ENCODE data around the gene PAFAH2. TPM values are rescaled to one million over a fixed set of nuclear protein-coding genes. Genes with fewer than 3 reads are reported as not detected.

The PAFAH2 gene
- total and polyA plus RNA-seq, 2 of the 13 experiments (the other 11 are each of a cell fraction or from before 2014, with no cell fraction given): 6.9 to 9.4 TPM

DNA sequence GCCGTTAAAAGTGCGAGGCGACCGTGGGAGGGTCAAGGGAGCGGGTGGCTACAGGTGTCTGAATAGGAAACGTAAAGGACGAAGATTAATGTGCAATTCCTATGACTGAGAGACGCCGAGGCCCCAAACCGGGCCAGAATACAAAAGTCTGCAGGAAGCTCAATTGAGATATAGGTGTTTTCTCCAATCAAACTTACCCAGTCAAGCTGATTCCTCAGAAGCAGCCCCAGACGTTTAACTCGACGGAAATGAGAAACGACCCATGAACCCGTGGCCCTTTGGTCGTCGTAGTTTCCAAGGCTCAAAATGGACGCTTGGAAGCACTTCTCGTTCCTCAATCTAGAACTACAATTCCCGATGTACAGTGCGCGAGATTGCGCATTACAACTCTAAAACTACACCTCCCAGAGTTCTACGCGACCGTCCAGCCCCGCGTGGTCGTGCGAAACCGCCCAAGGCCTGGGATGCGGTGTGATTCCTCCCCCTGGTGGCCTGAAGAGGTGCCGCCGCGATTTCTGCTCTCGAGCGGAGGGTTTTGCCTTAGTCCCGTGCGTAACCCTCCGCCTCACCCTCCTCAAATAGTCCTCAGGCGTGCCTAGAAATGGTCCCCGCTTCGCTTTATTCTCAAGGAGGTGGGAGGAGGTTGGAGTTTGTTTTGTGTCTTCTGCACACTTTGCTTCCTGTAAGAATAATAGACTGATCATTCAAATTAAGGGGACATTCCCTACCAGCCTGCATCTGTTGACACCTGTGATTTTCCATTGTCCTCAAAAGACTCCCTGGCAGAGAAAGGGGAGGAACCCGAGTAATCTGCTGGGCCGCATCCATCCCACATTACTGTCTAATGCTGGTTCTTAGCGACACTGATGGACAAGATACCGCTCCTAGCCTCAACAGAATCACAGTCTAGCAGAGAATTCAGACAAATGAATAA is at the start of gene PAFAH2 (continued):
- no peak; the same call in 1 of the 2 replicates for TF ChIP-seq ZNF782 (CRISPR knock-in tag; IDR thresholded peaks at IDR 0.05; ENCODE audit: borderline replicate concordance)
- TF ChIP-seq, protein P1, sequence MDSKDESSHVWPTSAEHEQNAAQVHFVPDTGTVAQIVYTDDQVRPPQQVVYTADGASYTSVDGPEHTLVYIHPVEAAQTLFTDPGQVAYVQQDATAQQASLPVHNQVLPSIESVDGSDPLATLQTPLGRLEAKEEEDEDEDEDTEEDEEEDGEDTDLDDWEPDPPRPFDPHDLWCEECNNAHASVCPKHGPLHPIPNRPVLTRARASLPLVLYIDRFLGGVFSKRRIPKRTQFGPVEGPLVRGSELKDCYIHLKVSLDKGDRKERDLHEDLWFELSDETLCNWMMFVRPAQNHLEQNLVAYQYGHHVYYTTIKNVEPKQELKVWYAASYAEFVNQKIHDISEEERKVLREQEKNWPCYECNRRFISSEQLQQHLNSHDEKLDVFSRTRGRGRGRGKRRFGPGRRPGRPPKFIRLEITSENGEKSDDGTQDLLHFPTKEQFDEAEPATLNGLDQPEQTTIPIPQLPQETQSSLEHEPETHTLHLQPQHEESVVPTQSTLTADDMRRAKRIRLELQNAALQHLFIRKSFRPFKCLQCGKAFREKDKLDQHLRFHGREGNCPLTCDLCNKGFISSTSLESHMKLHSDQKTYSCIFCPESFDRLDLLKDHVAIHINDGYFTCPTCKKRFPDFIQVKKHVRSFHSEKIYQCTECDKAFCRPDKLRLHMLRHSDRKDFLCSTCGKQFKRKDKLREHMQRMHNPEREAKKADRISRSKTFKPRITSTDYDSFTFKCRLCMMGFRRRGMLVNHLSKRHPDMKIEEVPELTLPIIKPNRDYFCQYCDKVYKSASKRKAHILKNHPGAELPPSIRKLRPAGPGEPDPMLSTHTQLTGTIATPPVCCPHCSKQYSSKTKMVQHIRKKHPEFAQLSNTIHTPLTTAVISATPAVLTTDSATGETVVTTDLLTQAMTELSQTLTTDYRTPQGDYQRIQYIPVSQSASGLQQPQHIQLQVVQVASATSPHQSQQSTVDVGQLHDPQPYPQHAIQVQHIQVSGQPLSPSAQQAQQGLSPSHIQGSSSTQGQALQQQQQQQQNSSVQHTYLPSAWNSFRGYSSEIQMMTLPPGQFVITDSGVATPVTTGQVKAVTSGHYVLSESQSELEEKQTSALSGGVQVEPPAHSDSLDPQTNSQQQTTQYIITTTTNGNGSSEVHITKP (CRISPR knock-in tag; IDR thresholded peaks at IDR 0.05; ENCODE audit: low read depth): peak; percentile 69; the same call in 1 of the 2 replicates
- TF ChIP-seq HNRNPH1 (optimal IDR thresholded peaks at IDR 0.05; ENCODE audit: low read depth, low read length): no peak
- TF ChIP-seq ZNF780A (CRISPR knock-in tag; IDR thresholded peaks at IDR 0.05): no peak
- peak; percentile 86; the same call in 1 of the 2 replicates for TF ChIP-seq ZFP62 (CRISPR knock-in tag; IDR thresholded peaks at IDR 0.05)
- TF ChIP-seq PPARG (CRISPR knock-in tag; conservative IDR thresholded peaks at IDR 0.05): 0 out of 2 replicates have a peak, but pooled peaks have one; percentile 18
- TF ChIP-seq, protein P2, sequence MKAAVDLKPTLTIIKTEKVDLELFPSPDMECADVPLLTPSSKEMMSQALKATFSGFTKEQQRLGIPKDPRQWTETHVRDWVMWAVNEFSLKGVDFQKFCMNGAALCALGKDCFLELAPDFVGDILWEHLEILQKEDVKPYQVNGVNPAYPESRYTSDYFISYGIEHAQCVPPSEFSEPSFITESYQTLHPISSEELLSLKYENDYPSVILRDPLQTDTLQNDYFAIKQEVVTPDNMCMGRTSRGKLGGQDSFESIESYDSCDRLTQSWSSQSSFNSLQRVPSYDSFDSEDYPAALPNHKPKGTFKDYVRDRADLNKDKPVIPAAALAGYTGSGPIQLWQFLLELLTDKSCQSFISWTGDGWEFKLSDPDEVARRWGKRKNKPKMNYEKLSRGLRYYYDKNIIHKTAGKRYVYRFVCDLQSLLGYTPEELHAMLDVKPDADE (CRISPR knock-in tag; IDR thresholded peaks at IDR 0.05): no peak
- TF ChIP-seq ARNTL (CRISPR knock-in tag; IDR thresholded peaks at IDR 0.05): no peak
- TF ChIP-seq, protein P3, sequence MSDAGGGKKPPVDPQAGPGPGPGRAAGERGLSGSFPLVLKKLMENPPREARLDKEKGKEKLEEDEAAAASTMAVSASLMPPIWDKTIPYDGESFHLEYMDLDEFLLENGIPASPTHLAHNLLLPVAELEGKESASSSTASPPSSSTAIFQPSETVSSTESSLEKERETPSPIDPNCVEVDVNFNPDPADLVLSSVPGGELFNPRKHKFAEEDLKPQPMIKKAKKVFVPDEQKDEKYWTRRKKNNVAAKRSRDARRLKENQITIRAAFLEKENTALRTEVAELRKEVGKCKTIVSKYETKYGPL (CRISPR knock-in tag; IDR thresholded peaks at IDR 0.05): no peak
- peak; percentile 100 for TF ChIP-seq THAP11 (CRISPR knock-in tag; IDR thresholded peaks at IDR 0.05)
- TF ChIP-seq, protein P4, sequence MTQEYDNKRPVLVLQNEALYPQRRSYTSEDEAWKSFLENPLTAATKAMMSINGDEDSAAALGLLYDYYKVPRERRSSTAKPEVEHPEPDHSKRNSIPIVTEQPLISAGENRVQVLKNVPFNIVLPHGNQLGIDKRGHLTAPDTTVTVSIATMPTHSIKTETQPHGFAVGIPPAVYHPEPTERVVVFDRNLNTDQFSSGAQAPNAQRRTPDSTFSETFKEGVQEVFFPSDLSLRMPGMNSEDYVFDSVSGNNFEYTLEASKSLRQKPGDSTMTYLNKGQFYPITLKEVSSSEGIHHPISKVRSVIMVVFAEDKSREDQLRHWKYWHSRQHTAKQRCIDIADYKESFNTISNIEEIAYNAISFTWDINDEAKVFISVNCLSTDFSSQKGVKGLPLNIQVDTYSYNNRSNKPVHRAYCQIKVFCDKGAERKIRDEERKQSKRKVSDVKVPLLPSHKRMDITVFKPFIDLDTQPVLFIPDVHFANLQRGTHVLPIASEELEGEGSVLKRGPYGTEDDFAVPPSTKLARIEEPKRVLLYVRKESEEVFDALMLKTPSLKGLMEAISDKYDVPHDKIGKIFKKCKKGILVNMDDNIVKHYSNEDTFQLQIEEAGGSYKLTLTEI (CRISPR knock-in tag; conservative IDR thresholded peaks at IDR 0.05): no peak
- TF ChIP-seq ISX (CRISPR knock-in tag; conservative IDR thresholded peaks at IDR 0.05): no peak
- peak; percentile 76 for TF ChIP-seq ZNF232 (CRISPR knock-in tag; IDR thresholded peaks at IDR 0.05; ENCODE audit: borderline replicate concordance)
- TF ChIP-seq, protein P5, sequence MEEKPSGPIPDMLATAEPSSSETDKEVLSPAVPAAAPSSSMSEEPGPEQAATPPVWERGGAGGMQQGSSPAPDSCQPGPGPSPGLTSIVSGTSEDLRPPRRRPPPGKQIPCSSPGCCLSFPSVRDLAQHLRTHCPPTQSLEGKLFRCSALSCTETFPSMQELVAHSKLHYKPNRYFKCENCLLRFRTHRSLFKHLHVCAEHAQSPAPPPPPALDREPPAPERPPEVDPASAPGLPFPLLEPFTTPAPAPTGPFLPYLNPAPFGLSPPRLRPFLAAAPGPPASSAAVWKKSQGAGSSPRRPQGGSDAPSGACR (CRISPR knock-in tag; IDR thresholded peaks at IDR 0.05): no peak; the same call in 1 of the 2 replicates
- TF ChIP-seq ZIK1 (CRISPR knock-in tag; IDR thresholded peaks at IDR 0.05; ENCODE audit: borderline replicate concordance, low read depth): peak; percentile 53; the same call in 1 of the 2 replicates
- TF ChIP-seq ZNF589 (CRISPR knock-in tag; conservative IDR thresholded peaks at IDR 0.05): no peak
- no peak for TF ChIP-seq AGO1 (IDR thresholded peaks at IDR 0.05; ENCODE audit: low read depth, low read length, poor library complexity, severe bottlenecking)
- no peak for TF ChIP-seq ZNF101 (CRISPR knock-in tag; IDR thresholded peaks at IDR 0.05; ENCODE audit: borderline replicate concordance, low read depth)
- TF ChIP-seq ZSCAN31 (CRISPR knock-in tag; IDR thresholded peaks at IDR 0.05; ENCODE audit: low read depth): peak; percentile 81; the same call in 1 of the 2 replicates
- peak; percentile 79; the same call in 1 of the 2 replicates for TF ChIP-seq KDM5B (CRISPR knock-in tag; IDR thresholded peaks at IDR 0.05; ENCODE audit: borderline replicate concordance)
